ENCODE results near the gene EFCAB8.
A peak's percentile ranks its signal among the peaks of the same experiment; 100 is the strongest.

The EFCAB8 gene

GRCh38 chr20:32858701-32859372 lies at the start of gene EFCAB8:
Gene EFCAB8, plus strand, starts transcription at chr20:32858923. Its CDS starts 4,870 bp downstream, at chr20:32863793.
- TF ChIP-seq CTCF (IDR thresholded peaks at IDR 0.05; ENCODE audit: low read depth, low read length): peak; percentile 9
- no peak for DNase-seq (ENCODE audit: low read depth in 2 of 2)

GRCh38 chr20:32809907-32810306 lies 48.8 kb upstream of the EFCAB8 start:
- no peak overlapping the region for H3K4me3 ChIP-seq (replicated peaks in 1 of 2; ENCODE audit: low read depth in 2 of 2, low read length in 2 of 2)
- TF ChIP-seq CTCF (IDR thresholded peaks at IDR 0.05; ENCODE audit: low read depth, low read length): no peak
- DNase-seq (ENCODE audit: low read depth in 2 of 2): no peak

More at GRCh38 chr20:32858701-32859372, at the start of gene EFCAB8:
- no peak within 1 kb of the TSS for H3K4me3 ChIP-seq (replicated peaks in 1 of 2; ENCODE audit: low read depth in 2 of 2, low read length in 2 of 2)

- no peak for TF ChIP-seq CTCF (IDR thresholded peaks at IDR 0.05; ENCODE audit: low read depth, low read length)
- DNase-seq (ENCODE audit: low read depth in 2 of 2): no peak
- no peak overlapping the region for H3K4me3 ChIP-seq (replicated peaks in 1 of 2; ENCODE audit: low read depth in 2 of 2, low read length in 2 of 2)
These were observed 47.8 kb upstream of the EFCAB8 start for GRCh38 chr20:32810941-32811340.

GRCh38 chr20:32811886-32812285 lies 46.8 kb upstream of the EFCAB8 start:
- TF ChIP-seq CTCF (IDR thresholded peaks at IDR 0.05; ENCODE audit: low read depth, low read length): no peak
- no peak overlapping the region for H3K4me3 ChIP-seq (replicated peaks in 1 of 2; ENCODE audit: low read depth in 2 of 2, low read length in 2 of 2)
- DNase-seq (ENCODE audit: low read depth in 2 of 2): no peak

GRCh38 chr20:32819992-32820697 lies 38.6 kb upstream of the EFCAB8 start:
- DNase-seq (ENCODE audit: low read depth in 2 of 2): peak in 1 of 2 donors; percentile 49
- peak overlapping the region; percentile 84 to 95 for H3K4me3 ChIP-seq (replicated peaks in 1 of 2; ENCODE audit: low read depth in 2 of 2, low read length in 2 of 2)
- TF ChIP-seq CTCF (IDR thresholded peaks at IDR 0.05; ENCODE audit: low read depth, low read length): no peak

- peak overlapping the region; percentile 84 to 95 for H3K4me3 ChIP-seq (replicated peaks in 1 of 2; ENCODE audit: low read depth in 2 of 2, low read length in 2 of 2)
- no peak for TF ChIP-seq CTCF (IDR thresholded peaks at IDR 0.05; ENCODE audit: low read depth, low read length)
- DNase-seq (ENCODE audit: low read depth in 2 of 2): peak in 1 of 2 donors; percentile 13
These were observed 37.9 kb upstream of the EFCAB8 start for GRCh38 chr20:32820698-32821377.
